SK-N-SH (cell line): Measurements from ENCODE around the gene APOE. TPM values are rescaled to one million over a fixed set of nuclear protein-coding genes. Genes with fewer than 3 reads are reported as not detected.

Experiments used
- CTCF ChIA-PET: fragments of 300-600, 350-600 bp; formaldehyde crosslinking; extraction: SDS; loops from one replicate; lab custom pipeline; 2021; lab: Yijun Ruan, JAX
- POLR2A ChIA-PET: fragments of 350-600 bp; sonication (Branson Sonifier 250); formaldehyde crosslinking; extraction: SDS; loops from one replicate; lab custom pipeline; 2020; ENCODE audit warnings: antibody characterized with exemption, inconsistent platforms; lab: Yijun Ruan, JAX
- DNase-seq: peaks from one replicate; pipeline ENCODE4 v3.0.0; 2012
- H2AFZ ChIP-seq: fragments of 200-600 bp; sonication (generic); 2 replicates; pipeline ENCODE4 v1.8.1; 2016; ENCODE audit warnings: antibody characterized with exemption, mild to moderate bottlenecking, low read depth
- H3F3A ChIP-seq: fragments of 200-600 bp; sonication (generic); replicated peaks from 2 replicates; pipeline ENCODE3; 2016; ENCODE audit warnings: antibody characterized with exemption, mild to moderate bottlenecking; ENCODE audit not compliant: insufficient read depth
- H3K27ac ChIP-seq, 2 experiments: fragments of 200-500 bp in 1 of 2; fragments of 200-600 bp in 1 of 2; sonication (Bioruptor generic) in 1 of 2; sonication (generic), shearing (Covaris generic) in 1 of 2; 2 replicates each; pipeline versions ENCODE4 v1.5.1 to v1.6.1; 2014 to 2016; ENCODE audit warnings: low read depth in 2 of 2, inconsistent platforms in 1 of 2, low read length in 1 of 2, mild to moderate bottlenecking in 1 of 2, mixed read lengths in 1 of 2
- H3K27me3 ChIP-seq: fragments of 200-600 bp; sonication (generic), shearing (Covaris generic); 2 replicates; pipeline ENCODE4 v1.6.1; 2016; ENCODE audit warnings: mixed run types; ENCODE audit not compliant: insufficient read depth
- H3K36me3 ChIP-seq, 2 experiments: fragments of 200-500 bp in 1 of 2; fragments of 200-600 bp in 1 of 2; sonication (Bioruptor generic) in 1 of 2; sonication (generic) in 1 of 2; replicated peaks in 1 of 2; 2 replicates each; pipeline versions ENCODE3 to v1.5.1; 2014 to 2016; ENCODE audit warnings: low read length in 1 of 2, mild to moderate bottlenecking in 1 of 2; ENCODE audit not compliant: insufficient read depth in 2 of 2, control insufficient read depth in 1 of 2
- H3K4me1 ChIP-seq, 2 experiments: fragments of 200-500 bp in 1 of 2; fragments of 200-600 bp in 1 of 2; sonication (Bioruptor generic) in 1 of 2; sonication (generic), shearing (Covaris generic) in 1 of 2; 2 replicates each; pipeline versions ENCODE4 v1.5.1 to v1.6.1; 2014 to 2016; ENCODE audit warnings: low read depth in 1 of 2, low read length in 1 of 2, mixed run types in 1 of 2; ENCODE audit not compliant: insufficient read depth in 2 of 2, control insufficient read depth in 1 of 2
- H3K4me2 ChIP-seq: fragments of 200-600 bp; sonication (generic), shearing (Covaris generic); 2 replicates; pipeline ENCODE4 v1.6.1; 2017; ENCODE audit warnings: mixed run types
- H3K4me3 ChIP-seq, 2 experiments: fragments of 200-500 bp in 1 of 2; fragments of 200-600 bp in 1 of 2; sonication (Bioruptor generic) in 1 of 2; sonication (generic), shearing (Covaris generic) in 1 of 2; 2 replicates each; pipeline versions ENCODE4 v1.5.1 to v1.8.1; 2014 to 2016; ENCODE audit warnings: low read depth in 2 of 2, inconsistent platforms in 1 of 2, low read length in 1 of 2, mild to moderate bottlenecking in 1 of 2, mixed read lengths in 1 of 2, moderate library complexity in 1 of 2
- H3K79me2 ChIP-seq: fragments of 200-600 bp; sonication (generic); 2 replicates; pipeline ENCODE4 v1.8.1; 2017; ENCODE audit warnings: mild to moderate bottlenecking; ENCODE audit not compliant: insufficient read depth
- H3K9ac ChIP-seq: fragments of 200-600 bp; sonication (generic); 2 replicates; pipeline ENCODE4 v1.6.1; 2017; ENCODE audit warnings: mixed run types
- H3K9me2 ChIP-seq: fragments of 200-600 bp; sonication (generic); 2 replicates; pipeline ENCODE4 v1.6.1; 2017; ENCODE audit warnings: mixed run types
- H3K9me3 ChIP-seq: fragments of 200-600 bp; sonication (generic); 2 replicates; pipeline ENCODE4 v1.6.1; 2017; ENCODE audit warnings: mixed run types, mild to moderate bottlenecking, moderate library complexity
- H4K20me1 ChIP-seq: fragments of 200-600 bp; sonication (generic); 2 replicates; pipeline ENCODE4 v1.6.1; 2017; ENCODE audit warnings: mild to moderate bottlenecking, mixed run types; ENCODE audit not compliant: insufficient read depth
- CHD2 ChIP-seq: fragments of 150-350 bp; IDR thresholded peaks from 2 replicates; pipeline ENCODE4 v1.6.1; 2018; ENCODE audit warnings: low read length; ENCODE audit not compliant: partially characterized antibody
- FOSL2 ChIP-seq: IDR thresholded peaks from 2 replicates; pipeline ENCODE4 v1.4.0; 2012; ENCODE audit warnings: low read depth, mild to moderate bottlenecking, moderate library complexity, borderline replicate concordance
- GATA2 ChIP-seq: sonication (generic); formaldehyde crosslinking; IDR thresholded peaks from 2 replicates; pipeline ENCODE4 v1.5.0; 2020; ENCODE audit warnings: mild to moderate bottlenecking, missing genetic modification reagents
- JUND ChIP-seq: IDR thresholded peaks from 2 replicates; pipeline ENCODE4 v1.4.0; 2012
- MXI1 ChIP-seq: IDR thresholded peaks from 2 replicates; pipeline ENCODE4 v1.6.1; 2012; ENCODE audit warnings: mild to moderate bottlenecking, low read depth, low read length, improper control_type of control experiment
- NFIC ChIP-seq: IDR thresholded peaks from 2 replicates; pipeline ENCODE4 v1.4.0; 2012; ENCODE audit warnings: borderline replicate concordance
- NRF1 ChIP-seq: IDR thresholded peaks from 2 replicates; pipeline ENCODE4 v1.6.1; 2012; ENCODE audit warnings: low read depth, mild to moderate bottlenecking, low read length
- POLR2AphosphoS5 ChIP-seq: IDR thresholded peaks from 2 replicates; pipeline ENCODE4 v1.6.1; 2012; ENCODE audit warnings: low read depth, low read length
- RAD21 ChIP-seq: IDR thresholded peaks from 2 replicates; pipeline ENCODE4 v1.6.1; 2012; ENCODE audit warnings: mild to moderate bottlenecking, low read length
- RCOR1 ChIP-seq: fragments of 150-350 bp; IDR thresholded peaks from 2 replicates; pipeline ENCODE4 v1.6.1; 2017; ENCODE audit warnings: antibody characterized with exemption, low read length
- RFX5 ChIP-seq: IDR thresholded peaks from 2 replicates; pipeline ENCODE4 v1.6.1; 2012; ENCODE audit warnings: mild to moderate bottlenecking, improper control_type of control experiment, low read length
- RXRA ChIP-seq: IDR thresholded peaks from 2 replicates; pipeline ENCODE4 v1.4.0; 2012; ENCODE audit warnings: low read depth, mild to moderate bottlenecking, borderline replicate concordance
- SIN3A ChIP-seq: IDR thresholded peaks from 2 replicates; pipeline ENCODE4 v1.6.1; 2012; ENCODE audit warnings: low read depth, mild to moderate bottlenecking, low read length, moderate library complexity, borderline replicate concordance
- SMC3 ChIP-seq: IDR thresholded peaks from 2 replicates; pipeline ENCODE4 v1.6.1; 2012; ENCODE audit warnings: low read depth, low read length, improper control_type of control experiment
- TCF12 ChIP-seq: IDR thresholded peaks from 2 replicates; pipeline ENCODE4 v1.4.0; 2012
- TEAD4 ChIP-seq: IDR thresholded peaks from 2 replicates; pipeline ENCODE4 v1.4.0; 2012; ENCODE audit warnings: mild to moderate bottlenecking, borderline replicate concordance; ENCODE audit not compliant: insufficient read depth
- WGBS: methylation state at CpG from one replicate; pipeline ENCODE4 v1.1.6; 2017; ENCODE audit warnings: low lambda C conversion rate; 5-methylcytosine and 5-hydroxymethylcytosine counted together
- polyA plus RNA-seq, 3 experiments: library from polyadenylated mRNA; depleted of rRNA; stranded (reverse); fragments of >200 nt; gene quantifications; 2 replicates each; pipeline ENCODE4 v1.2.3, GENCODE V29; 2012
- TF ChIP-seq, protein P1 (sequence below): fragments of 200-600 bp; sonication (generic); IDR thresholded peaks from 2 replicates; pipeline ENCODE4 v1.6.1; 2017; ENCODE audit warnings: antibody characterized with exemption, mild to moderate bottlenecking, moderate library complexity
- TF ChIP-seq, protein P2 (sequence below): IDR thresholded peaks from 2 replicates; pipeline ENCODE4; 2012
- TF ChIP-seq, protein P3 (sequence below): fragments of 150-350 bp; IDR thresholded peaks from 2 replicates; pipeline ENCODE4 v1.6.1; 2017; ENCODE audit warnings: antibody characterized with exemption, low read length, low read depth, borderline replicate concordance

The APOE gene
- polyA plus RNA-seq, 1 of the 3 experiments (the other 2 are of a cell fraction), result 56.0 TPM

DNA sequence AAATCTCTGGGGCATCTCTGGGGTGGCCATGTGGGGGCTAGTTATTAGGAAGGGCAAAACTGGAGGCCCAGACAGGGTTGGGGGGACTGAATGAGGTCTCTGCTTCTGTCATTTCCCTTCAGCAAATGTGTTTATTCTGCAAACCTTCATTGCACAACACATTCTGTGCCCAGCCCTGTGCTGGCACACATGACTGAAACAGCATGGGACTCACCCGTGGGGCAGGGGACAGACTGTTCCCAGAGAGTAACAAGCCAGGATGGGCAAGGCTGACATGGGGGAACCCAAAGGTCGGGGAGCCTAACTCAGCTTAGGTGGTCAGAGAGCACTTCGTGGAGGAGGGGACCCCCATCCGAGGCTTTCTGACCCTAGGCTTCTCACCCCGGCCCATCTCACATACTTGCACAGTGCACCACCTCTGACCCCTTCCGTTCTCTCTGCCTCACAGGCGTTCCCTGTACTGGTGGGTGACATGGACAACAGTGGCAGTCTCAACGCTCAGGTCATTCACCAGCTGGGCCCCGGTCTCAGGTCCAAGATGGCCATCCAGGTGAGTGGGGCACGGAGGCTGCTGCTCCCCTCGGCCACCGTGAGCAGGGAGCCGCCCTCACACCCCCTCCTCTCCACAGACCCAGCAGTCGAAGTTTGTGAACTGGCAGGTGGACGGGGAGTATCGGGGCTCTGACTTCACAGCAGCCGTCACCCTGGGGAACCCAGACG is 12.1 kb upstream of the APOE start:
- Histone ChIP-seq H3K27me3 (no peaks in the 10 kb centered on the region), H3K9me2 (no peaks in the 10 kb centered on the region), H4K20me1 (no peaks in the 10 kb centered on the region), H3K27ac (no peak overlapping the region), H3K79me2 (peaks cover 56% of the 10 kb centered on the region), H3K9ac (no peak overlapping the region), H3F3A (peaks cover 17% of the 10 kb centered on the region), H2AFZ (no peak overlapping the region), H3K4me3 (no peak overlapping the region), H3K4me1 (peaks cover 8 to 21% of the 10 kb centered on the region in 2 experiments; a peak in 2 of 4 replicates), H3K9me3 (no peaks in the 10 kb centered on the region), H3K36me3 (peaks cover 25 to 47% of the 10 kb centered on the region in 2 experiments), H3K4me2 (no peak overlapping the region)
- ChIA-PET CTCF (interaction anchor here (2.1 kb wide), 1 partner anchor 10 kb away, joined by 16 read pairs; no protein-coding TSS in a partner anchor), POLR2A (interaction anchor here (1.2 kb wide), 1 partner anchor 10 kb away, joined by 3 read pairs; no protein-coding TSS in a partner anchor)
- DNase-seq, result no peak
- no peak for TF ChIP-seq FOSL2
- TF ChIP-seq RFX5, result no peak
- TF ChIP-seq JUND, result no peak
- no peak for TF ChIP-seq RAD21
- TF ChIP-seq SMC3, result no peak
- TF ChIP-seq, protein P1, sequence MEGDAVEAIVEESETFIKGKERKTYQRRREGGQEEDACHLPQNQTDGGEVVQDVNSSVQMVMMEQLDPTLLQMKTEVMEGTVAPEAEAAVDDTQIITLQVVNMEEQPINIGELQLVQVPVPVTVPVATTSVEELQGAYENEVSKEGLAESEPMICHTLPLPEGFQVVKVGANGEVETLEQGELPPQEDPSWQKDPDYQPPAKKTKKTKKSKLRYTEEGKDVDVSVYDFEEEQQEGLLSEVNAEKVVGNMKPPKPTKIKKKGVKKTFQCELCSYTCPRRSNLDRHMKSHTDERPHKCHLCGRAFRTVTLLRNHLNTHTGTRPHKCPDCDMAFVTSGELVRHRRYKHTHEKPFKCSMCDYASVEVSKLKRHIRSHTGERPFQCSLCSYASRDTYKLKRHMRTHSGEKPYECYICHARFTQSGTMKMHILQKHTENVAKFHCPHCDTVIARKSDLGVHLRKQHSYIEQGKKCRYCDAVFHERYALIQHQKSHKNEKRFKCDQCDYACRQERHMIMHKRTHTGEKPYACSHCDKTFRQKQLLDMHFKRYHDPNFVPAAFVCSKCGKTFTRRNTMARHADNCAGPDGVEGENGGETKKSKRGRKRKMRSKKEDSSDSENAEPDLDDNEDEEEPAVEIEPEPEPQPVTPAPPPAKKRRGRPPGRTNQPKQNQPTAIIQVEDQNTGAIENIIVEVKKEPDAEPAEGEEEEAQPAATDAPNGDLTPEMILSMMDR, result no peak
- no peak for TF ChIP-seq CHD2
- TF ChIP-seq, protein P2, sequence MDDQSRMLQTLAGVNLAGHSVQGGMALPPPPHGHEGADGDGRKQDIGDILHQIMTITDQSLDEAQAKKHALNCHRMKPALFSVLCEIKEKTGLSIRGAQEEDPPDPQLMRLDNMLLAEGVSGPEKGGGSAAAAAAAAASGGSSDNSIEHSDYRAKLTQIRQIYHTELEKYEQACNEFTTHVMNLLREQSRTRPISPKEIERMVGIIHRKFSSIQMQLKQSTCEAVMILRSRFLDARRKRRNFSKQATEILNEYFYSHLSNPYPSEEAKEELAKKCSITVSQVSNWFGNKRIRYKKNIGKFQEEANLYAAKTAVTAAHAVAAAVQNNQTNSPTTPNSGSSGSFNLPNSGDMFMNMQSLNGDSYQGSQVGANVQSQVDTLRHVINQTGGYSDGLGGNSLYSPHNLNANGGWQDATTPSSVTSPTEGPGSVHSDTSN, result no peak
- no peak for TF ChIP-seq GATA2
- TF ChIP-seq POLR2AphosphoS5, result no peak
- 81% methylated on average over 11 of the region's 18 CpGs for WGBS

DNA sequence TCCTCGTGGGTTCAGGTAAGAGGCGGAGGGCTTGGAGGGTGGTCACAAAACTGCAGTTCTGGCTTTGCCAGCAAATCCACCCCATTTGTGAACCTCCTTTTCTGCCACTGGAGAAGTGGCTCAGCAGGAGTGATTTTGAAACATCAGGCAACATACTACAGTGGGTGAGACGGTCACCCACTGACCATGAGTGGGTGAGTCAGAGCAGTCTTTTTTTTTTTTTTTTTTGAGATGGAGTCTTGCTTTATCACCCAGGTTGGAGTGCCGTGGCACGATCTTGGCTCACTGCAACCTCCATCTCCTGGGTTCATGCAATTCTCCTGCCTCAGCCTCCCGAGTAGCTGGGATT is 11.6 kb upstream of the APOE start:
- Histone ChIP-seq H3K9ac (no peak overlapping the region), H2AFZ (no peak overlapping the region), H3K9me2 (no peaks in the 10 kb centered on the region), H3K79me2 (peaks cover 56% of the 10 kb centered on the region), H3K27ac (no peak overlapping the region)
- POLR2A ChIA-PET, result no interaction called here
- TF ChIP-seq RXRA (no peak), RCOR1 (no peak), NRF1 (no peak), NFIC (no peak), TCF12 (no peak), CHD2 (no peak), TEAD4 (no peak), SIN3A (no peak), MXI1 (no peak), RFX5 (no peak)
- TF ChIP-seq, protein P2, result no peak
- TF ChIP-seq, protein P3, sequence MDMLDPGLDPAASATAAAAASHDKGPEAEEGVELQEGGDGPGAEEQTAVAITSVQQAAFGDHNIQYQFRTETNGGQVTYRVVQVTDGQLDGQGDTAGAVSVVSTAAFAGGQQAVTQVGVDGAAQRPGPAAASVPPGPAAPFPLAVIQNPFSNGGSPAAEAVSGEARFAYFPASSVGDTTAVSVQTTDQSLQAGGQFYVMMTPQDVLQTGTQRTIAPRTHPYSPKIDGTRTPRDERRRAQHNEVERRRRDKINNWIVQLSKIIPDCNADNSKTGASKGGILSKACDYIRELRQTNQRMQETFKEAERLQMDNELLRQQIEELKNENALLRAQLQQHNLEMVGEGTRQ, result no peak
- TF ChIP-seq, all 33 proteins: peak for 0
- H3K4me1 ChIP-seq, result peaks cover 8 to 21% of the 10 kb centered on the region in 2 experiments; a peak in 2 of 4 replicates
- peaks cover 26 to 47% of the 10 kb centered on the region in 2 experiments for H3K36me3 ChIP-seq
- WGBS, result 97% methylated on average over 6 of the region's 6 CpGs
- peaks cover 12% of the 10 kb centered on the region for H3F3A ChIP-seq
- DNase-seq, result no peak
- no peaks in the 10 kb centered on the region for H4K20me1 ChIP-seq
- H3K4me3 ChIP-seq, result no peak overlapping the region
- H3K9me3 ChIP-seq, result no peaks in the 10 kb centered on the region
- H3K4me2 ChIP-seq, result no peak overlapping the region
- no peaks in the 10 kb centered on the region for H3K27me3 ChIP-seq
- CTCF ChIA-PET, result interaction anchor here (1.0 kb wide), 1 partner anchor 58 kb away, joined by 5 read pairs; no protein-coding TSS in a partner anchor
